Smooth muscle cell of the brain vasculature (primary cell): ENCODE measurements around the gene SYCP3.

Experiments
- DNase-seq: peaks from one replicate; pipeline ENCODE4 v3.0.0-alpha.2; 2012; ENCODE audit warnings: low read depth, low spot score

SYCP3 gene

GRCh38 chr12:101680240-101680639, 59.0 kb downstream of the SYCP3 start:
- DNase-seq, result no peak
